SK-N-MC (cell line): ENCODE measurements around the gene GTPBP4.

ENCODE experiments used
- EZH2 ChIP-seq: fragments of 200-600 bp; sonication (generic); IDR thresholded peaks from one replicate; pipeline ENCODE4 v1.6.1; 2017; ENCODE audit warnings: antibody characterized with exemption
- POLR2AphosphoS5 ChIP-seq: IDR thresholded peaks from 2 replicates; pipeline ENCODE4 v1.6.1; 2012; ENCODE audit warnings: mild to moderate bottlenecking, low read depth, low read length, borderline replicate concordance

- no peak for TF ChIP-seq POLR2AphosphoS5
- no peak for TF ChIP-seq EZH2
Measured at GRCh38 chr10:1047937-1048336, 59.7 kb downstream of the GTPBP4 start.
